ENCODE data around the gene COL19A1. TPM values are rescaled to one million over a fixed set of nuclear protein-coding genes. Genes with fewer than 3 reads are reported as not detected.

The COL19A1 gene
- polyA plus RNA-seq, 1 of the 3 experiments (the other 2 are of a cell fraction) = 0.15 TPM

- Histone ChIP-seq H3F3A (replicated peaks; ENCODE audit: insufficient read depth) (no peaks in the 10 kb centered on the region), H3K27ac (ENCODE audit: low read depth in 2 of 2, low read length in 1 of 2) (no peak overlapping the region), H3K4me1 (ENCODE audit: control insufficient read depth in 1 of 2, insufficient read depth in 2 of 2, low read depth in 1 of 2, low read length in 1 of 2) (no peaks in the 10 kb centered on the region; a peak in 1 of 4 replicates), H3K79me2 (ENCODE audit: insufficient read depth) (no peaks in the 10 kb centered on the region), H3K9me3 (no peaks in the 10 kb centered on the region; the same call in 1 of the 2 replicates), H2AFZ (ENCODE audit: low read depth) (no peak overlapping the region), H3K4me3 (ENCODE audit: low read depth in 2 of 2, low read length in 1 of 2) (no peak overlapping the region), H3K9ac (no peak overlapping the region), H4K20me1 (ENCODE audit: insufficient read depth) (no peaks in the 10 kb centered on the region), H3K27me3 (ENCODE audit: insufficient read depth) (no peaks in the 10 kb centered on the region), H3K36me3 (replicated peaks in 1 of 2; ENCODE audit: control insufficient read depth in 1 of 2, insufficient read depth in 2 of 2, low read length in 1 of 2) (no peaks in the 10 kb centered on the region), H3K9me2 (no peaks in the 10 kb centered on the region), H3K4me2 (no peak overlapping the region)
- ChIA-PET POLR2A (no interaction called here), CTCF (no interaction called here)
- DNase-seq = no peak
- TF ChIP-seq CTCF (IDR thresholded peaks at IDR 0.05) (no peak), EZH2phosphoT487 (IDR thresholded peaks at IDR 0.05; ENCODE audit: borderline replicate concordance, low read depth) (no peak), TAF1 (IDR thresholded peaks at IDR 0.05; ENCODE audit: borderline replicate concordance, low read depth, low read length) (no peak), RCOR1 (IDR thresholded peaks at IDR 0.05; ENCODE audit: low read length) (no peak), GABPA (IDR thresholded peaks at IDR 0.05; ENCODE audit: low read depth) (no peak), TEAD4 (IDR thresholded peaks at IDR 0.05; ENCODE audit: borderline replicate concordance, insufficient read depth) (no peak)
- WGBS (ENCODE audit: low lambda C conversion rate) = 77% methylated on average over 1 of the region's 1 CpG
Measured at GRCh38 chr6:70041411-70041810, 175.1 kb downstream of the COL19A1 start.

GRCh38 chr6:70045413-70045812 lies 179.1 kb downstream of the COL19A1 start:
- ChIA-PET CTCF (interaction anchor here (0.6 to 1.1 kb wide), 3 partner anchors 9 to 57 kb away, joined by 3 read pairs; no protein-coding TSS in a partner anchor), POLR2A (no interaction called here)
- 58% methylated on average over 3 of the region's 3 CpGs for WGBS (ENCODE audit: low lambda C conversion rate)

More at GRCh38 chr6:70045413-70045812, 179.1 kb downstream of the COL19A1 start:
- H3K4me1 ChIP-seq (ENCODE audit: control insufficient read depth in 1 of 2, insufficient read depth in 2 of 2, low read depth in 1 of 2, low read length in 1 of 2) = no peaks in the 10 kb centered on the region; a peak in 1 of 4 replicates
- no peak overlapping the region for H3K9ac ChIP-seq
- H3K4me3 ChIP-seq (ENCODE audit: low read depth in 2 of 2, low read length in 1 of 2) = no peak overlapping the region
- no peaks in the 10 kb centered on the region for H3F3A ChIP-seq (replicated peaks; ENCODE audit: insufficient read depth)
- H3K79me2 ChIP-seq (ENCODE audit: insufficient read depth) = no peaks in the 10 kb centered on the region
- no peaks in the 10 kb centered on the region for H4K20me1 ChIP-seq (ENCODE audit: insufficient read depth)
- no peak overlapping the region for H3K27ac ChIP-seq (ENCODE audit: low read depth in 2 of 2, low read length in 1 of 2)
- H3K4me2 ChIP-seq = no peak overlapping the region
- H3K9me3 ChIP-seq = no peaks in the 10 kb centered on the region; the same call in 1 of the 2 replicates
- H2AFZ ChIP-seq (ENCODE audit: low read depth) = no peak overlapping the region
- no peaks in the 10 kb centered on the region for H3K36me3 ChIP-seq (replicated peaks in 1 of 2; ENCODE audit: control insufficient read depth in 1 of 2, insufficient read depth in 2 of 2, low read length in 1 of 2)
- no peaks in the 10 kb centered on the region for H3K9me2 ChIP-seq
- TF ChIP-seq RCOR1 (IDR thresholded peaks at IDR 0.05; ENCODE audit: low read length) (no peak), TAF1 (IDR thresholded peaks at IDR 0.05; ENCODE audit: borderline replicate concordance, low read depth, low read length) (no peak), RFX5 (IDR thresholded peaks at IDR 0.05; ENCODE audit: low read length) (no peak), GATA2 (CRISPR knock-in tag; IDR thresholded peaks at IDR 0.05) (no peak), FOSL2 (IDR thresholded peaks at IDR 0.05; ENCODE audit: borderline replicate concordance, low read depth) (no peak), NRF1 (IDR thresholded peaks at IDR 0.05; ENCODE audit: low read depth, low read length) (no peak), GABPA (IDR thresholded peaks at IDR 0.05; ENCODE audit: low read depth) (no peak), FOXM1 (IDR thresholded peaks at IDR 0.05; ENCODE audit: low read depth) (no peak), CHD2 (IDR thresholded peaks at IDR 0.05; ENCODE audit: low read length, partially characterized antibody) (no peak), ELF1 (IDR thresholded peaks at IDR 0.05) (no peak), MXI1 (IDR thresholded peaks at IDR 0.05; ENCODE audit: low read depth, low read length) (no peak), EP300 (IDR thresholded peaks at IDR 0.05; ENCODE audit: borderline replicate concordance in 1 of 2, low read depth in 1 of 2, low read length in 1 of 2) (no peak)
- TF ChIP-seq, protein P1, sequence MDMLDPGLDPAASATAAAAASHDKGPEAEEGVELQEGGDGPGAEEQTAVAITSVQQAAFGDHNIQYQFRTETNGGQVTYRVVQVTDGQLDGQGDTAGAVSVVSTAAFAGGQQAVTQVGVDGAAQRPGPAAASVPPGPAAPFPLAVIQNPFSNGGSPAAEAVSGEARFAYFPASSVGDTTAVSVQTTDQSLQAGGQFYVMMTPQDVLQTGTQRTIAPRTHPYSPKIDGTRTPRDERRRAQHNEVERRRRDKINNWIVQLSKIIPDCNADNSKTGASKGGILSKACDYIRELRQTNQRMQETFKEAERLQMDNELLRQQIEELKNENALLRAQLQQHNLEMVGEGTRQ (IDR thresholded peaks at IDR 0.05; ENCODE audit: borderline replicate concordance, low read depth, low read length) = no peak
- TF ChIP-seq, protein P2, sequence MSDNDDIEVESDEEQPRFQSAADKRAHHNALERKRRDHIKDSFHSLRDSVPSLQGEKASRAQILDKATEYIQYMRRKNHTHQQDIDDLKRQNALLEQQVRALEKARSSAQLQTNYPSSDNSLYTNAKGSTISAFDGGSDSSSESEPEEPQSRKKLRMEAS (IDR thresholded peaks at IDR 0.05; ENCODE audit: low read depth) = no peak
- no peaks in the 10 kb centered on the region for H3K27me3 ChIP-seq (ENCODE audit: insufficient read depth)
- no peak for DNase-seq

Measured in SK-N-SH (cell line).